ENCODE data around the gene B3GNT5. TPM values are rescaled to one million over a fixed set of nuclear protein-coding genes. Genes with fewer than 3 reads are reported as not detected.

The B3GNT5 gene
- total RNA-seq, 2 donors from 2014 or later = 5.4 to 5.6 TPM

DNA sequence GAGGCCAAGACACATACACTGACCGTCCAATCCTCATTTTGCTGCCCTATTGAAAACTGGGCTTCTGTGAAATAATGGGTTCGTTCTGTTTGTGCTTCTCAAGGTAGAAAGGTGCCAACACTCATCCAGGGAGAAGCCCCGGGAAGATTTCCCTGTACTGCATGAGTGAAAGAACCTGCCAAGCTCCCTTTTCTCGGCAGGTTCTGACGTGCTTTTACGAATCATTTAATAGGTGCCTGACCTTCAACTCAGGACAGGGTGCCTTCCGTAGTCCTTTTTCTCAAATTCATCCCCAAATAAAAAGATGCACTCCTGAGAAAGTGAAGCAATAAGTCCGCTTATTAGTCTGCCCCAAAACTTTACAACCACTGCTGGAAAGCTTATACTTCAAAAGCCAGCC lies 64.2 kb downstream of the B3GNT5 start:
- DNase-seq (no peak), ATAC-seq (no peak)
- Histone ChIP-seq H3K27me3 (no peaks in the 10 kb centered on the region), H3K4me3 (no peak overlapping the region), H3K36me3 (replicated peaks in 1 of 2; ENCODE audit: insufficient read depth in 1 of 2, low read depth in 2 of 2) (no peaks in the 10 kb centered on the region), H3K4me1 (no peaks in the 10 kb centered on the region), H3K27ac (no peak overlapping the region), H3K9me3 (no peaks in the 10 kb centered on the region)
- WGBS, 2 donors = 79% methylated on average over 8 of the region's 8 CpGs
- TF ChIP-seq POLR2A (IDR thresholded peaks at IDR 0.05) = no peak
- TF ChIP-seq, protein P1, sequence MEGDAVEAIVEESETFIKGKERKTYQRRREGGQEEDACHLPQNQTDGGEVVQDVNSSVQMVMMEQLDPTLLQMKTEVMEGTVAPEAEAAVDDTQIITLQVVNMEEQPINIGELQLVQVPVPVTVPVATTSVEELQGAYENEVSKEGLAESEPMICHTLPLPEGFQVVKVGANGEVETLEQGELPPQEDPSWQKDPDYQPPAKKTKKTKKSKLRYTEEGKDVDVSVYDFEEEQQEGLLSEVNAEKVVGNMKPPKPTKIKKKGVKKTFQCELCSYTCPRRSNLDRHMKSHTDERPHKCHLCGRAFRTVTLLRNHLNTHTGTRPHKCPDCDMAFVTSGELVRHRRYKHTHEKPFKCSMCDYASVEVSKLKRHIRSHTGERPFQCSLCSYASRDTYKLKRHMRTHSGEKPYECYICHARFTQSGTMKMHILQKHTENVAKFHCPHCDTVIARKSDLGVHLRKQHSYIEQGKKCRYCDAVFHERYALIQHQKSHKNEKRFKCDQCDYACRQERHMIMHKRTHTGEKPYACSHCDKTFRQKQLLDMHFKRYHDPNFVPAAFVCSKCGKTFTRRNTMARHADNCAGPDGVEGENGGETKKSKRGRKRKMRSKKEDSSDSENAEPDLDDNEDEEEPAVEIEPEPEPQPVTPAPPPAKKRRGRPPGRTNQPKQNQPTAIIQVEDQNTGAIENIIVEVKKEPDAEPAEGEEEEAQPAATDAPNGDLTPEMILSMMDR (IDR thresholded peaks at IDR 0.05) = no peak
- intact Hi-C loops (cut with DNase I) = no loop called here

DNA sequence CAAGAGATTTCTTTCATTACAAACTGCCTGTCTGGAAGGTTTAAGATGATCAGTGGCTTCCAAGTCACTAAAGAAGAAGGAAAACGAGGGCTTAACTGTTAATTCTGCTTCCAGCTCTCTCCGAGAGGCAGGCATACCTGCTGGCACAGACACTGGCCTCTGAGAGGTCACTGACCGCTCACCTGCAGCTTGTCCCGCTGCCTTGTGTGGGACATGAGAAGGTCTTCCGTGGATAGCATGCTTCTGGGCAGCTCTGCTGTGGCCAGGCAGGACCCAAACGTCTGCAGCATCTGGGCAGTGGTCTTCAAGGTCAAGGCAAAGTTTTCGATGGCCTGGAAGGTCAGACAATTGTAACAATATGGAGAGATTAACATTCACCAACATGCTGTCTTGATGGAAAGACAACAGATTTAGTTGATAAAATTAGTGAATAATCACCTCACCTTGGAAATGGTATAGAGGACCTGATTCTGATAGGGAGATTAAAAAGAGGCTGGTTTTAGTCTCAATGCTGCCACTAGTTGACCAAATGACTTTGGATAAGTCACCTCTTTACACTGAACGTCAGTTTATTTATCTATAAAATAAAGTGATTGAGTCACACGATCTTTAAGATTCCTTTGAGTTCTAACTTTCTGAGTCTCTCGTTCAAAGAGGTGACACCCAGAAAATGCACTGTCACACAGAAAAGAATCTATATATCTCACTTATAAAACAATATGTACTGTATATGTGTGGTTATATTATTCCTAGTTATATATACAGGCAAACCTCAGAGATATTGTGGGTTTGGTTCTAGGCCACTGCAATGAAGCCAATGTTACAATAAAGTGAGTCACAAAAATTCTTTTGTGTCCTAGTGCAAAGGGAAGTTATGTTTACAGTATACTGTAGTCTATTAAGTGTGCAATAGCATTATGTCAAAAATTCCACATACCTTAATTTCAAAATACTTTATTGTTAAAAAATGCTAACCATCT lies 65.1 kb downstream of the B3GNT5 start:
- no peak overlapping the region for H3K4me3 ChIP-seq
- H3K27me3 ChIP-seq = no peaks in the 10 kb centered on the region
- no peaks in the 10 kb centered on the region for H3K4me1 ChIP-seq
- no peaks in the 10 kb centered on the region for H3K9me3 ChIP-seq
- H3K36me3 ChIP-seq (replicated peaks in 1 of 2; ENCODE audit: insufficient read depth in 1 of 2, low read depth in 2 of 2) = no peaks in the 10 kb centered on the region
- no peak for TF ChIP-seq POLR2A (IDR thresholded peaks at IDR 0.05)
- TF ChIP-seq, protein P1 (IDR thresholded peaks at IDR 0.05) = no peak
- ATAC-seq (no peak), DNase-seq (no peak)
- H3K27ac ChIP-seq = no peak overlapping the region
- intact Hi-C loops (cut with DNase I) = no loop called here
- WGBS, 2 donors = 68 to 69% methylated on average over 7 to 10 of the region's 10 CpGs

DNA sequence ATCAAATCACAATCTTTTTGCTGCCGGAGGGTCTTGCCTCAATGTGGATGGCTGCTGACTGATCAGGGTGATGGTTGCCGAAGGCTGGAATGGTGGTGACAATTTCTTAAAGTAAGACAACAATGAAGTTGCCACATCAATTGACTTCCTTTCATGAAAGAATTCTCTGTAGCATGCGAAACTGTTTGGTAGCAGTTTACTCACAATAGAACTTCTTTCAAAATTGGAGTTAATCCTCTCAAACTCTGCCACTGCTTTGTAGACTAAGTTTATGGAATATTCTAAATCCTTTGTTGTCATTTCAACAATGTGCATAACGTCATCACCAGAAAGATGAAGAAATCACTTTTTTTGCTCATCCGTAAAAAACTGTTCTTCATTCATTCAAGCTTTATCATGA lies 65.8 kb downstream of the B3GNT5 start:
- H3K4me3 ChIP-seq = no peak overlapping the region
- H3K27me3 ChIP-seq = no peaks in the 10 kb centered on the region
- no peak overlapping the region for H3K27ac ChIP-seq
- H3K9me3 ChIP-seq = no peaks in the 10 kb centered on the region
- WGBS, 2 donors = 77 to 83% methylated on average over 5 of the region's 5 CpGs
- intact Hi-C loops (cut with DNase I) = no loop called here
- H3K4me1 ChIP-seq = no peaks in the 10 kb centered on the region
- H3K36me3 ChIP-seq (replicated peaks in 1 of 2; ENCODE audit: insufficient read depth in 1 of 2, low read depth in 2 of 2) = no peaks in the 10 kb centered on the region
- no peak for TF ChIP-seq POLR2A (IDR thresholded peaks at IDR 0.05)
- TF ChIP-seq, protein P1 (IDR thresholded peaks at IDR 0.05) = no peak
- no peak for ATAC-seq
- DNase-seq = no peak

DNA sequence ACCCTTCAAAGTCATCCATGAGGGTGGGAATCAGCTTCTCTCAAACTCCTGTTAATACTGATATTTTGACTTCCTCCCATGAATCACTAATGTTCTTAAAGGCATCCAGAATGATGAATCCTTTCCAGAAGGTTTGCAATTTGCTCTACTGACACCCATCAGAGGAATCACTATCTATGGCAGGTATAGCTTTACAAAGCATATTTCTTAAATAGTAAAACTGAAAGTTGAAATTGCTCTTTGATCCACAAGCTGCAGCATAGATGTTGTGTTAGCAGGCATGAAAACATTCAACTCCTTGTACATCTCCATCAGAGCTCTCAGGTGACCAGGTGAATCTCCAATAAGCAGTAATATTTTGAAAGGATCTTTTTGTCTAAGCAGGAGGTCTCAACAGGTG lies 66.3 kb downstream of the B3GNT5 start:
- no peak for DNase-seq
- TF ChIP-seq POLR2A (IDR thresholded peaks at IDR 0.05) = no peak
- TF ChIP-seq, protein P1 (IDR thresholded peaks at IDR 0.05) = no peak
- H3K27ac ChIP-seq = no peak overlapping the region
- no peaks in the 10 kb centered on the region for H3K4me1 ChIP-seq
- intact Hi-C loops (cut with DNase I) = no loop called here
- H3K36me3 ChIP-seq (replicated peaks in 1 of 2; ENCODE audit: insufficient read depth in 1 of 2, low read depth in 2 of 2) = no peaks in the 10 kb centered on the region
- no peak overlapping the region for H3K4me3 ChIP-seq
- H3K9me3 ChIP-seq = no peaks in the 10 kb centered on the region
- ATAC-seq = no peak
- H3K27me3 ChIP-seq = no peaks in the 10 kb centered on the region

Small RNA genes within 50 kb of the gene (small RNA-seq; reads per million reads assigned to genes)
- not detected for gene RNA5SP151

Other genes with a start within 250 kb of the B3GNT5 start
- 10 to 100 TPM; 50.8 to 63.9 TPM for gene MCCC1, start 153.8 kb upstream of the B3GNT5 start, total RNA-seq
- gene LAMP3, start 90.5 kb upstream of the B3GNT5 start, total RNA-seq = 1 to 10 TPM; 1.3 to 2.6 TPM
- gene MCF2L2, start 175.4 kb downstream of the B3GNT5 start, total RNA-seq = under 1 TPM in 1 of 2 donors, not detected in 1; 0.26 TPM

All from body of pancreas (tissue), 4 donors.